Epithelial cell of esophagus (primary cell): ENCODE data around the gene DCUN1D4.
A peak's percentile ranks its signal among the peaks of the same experiment; 100 is the strongest.

Experiments
- DNase-seq: peaks from one replicate; pipeline ENCODE4 v3.0.0; 2010; ENCODE audit warnings: low read depth
- H3K4me3 ChIP-seq: 2 replicates; pipeline ENCODE4 v1.5.1; 2011; ENCODE audit warnings: mild to moderate bottlenecking, low read length, control low read depth
- TF ChIP-seq, protein P1 (sequence below): IDR thresholded peaks from 2 replicates; pipeline ENCODE4 v1.5.1; 2011; ENCODE audit warnings: low read depth, mild to moderate bottlenecking, low read length, control low read depth, inconsistent platforms; ENCODE audit not compliant: insufficient read depth; ENCODE audit errors: missing control alignments

DCUN1D4 gene

DNA sequence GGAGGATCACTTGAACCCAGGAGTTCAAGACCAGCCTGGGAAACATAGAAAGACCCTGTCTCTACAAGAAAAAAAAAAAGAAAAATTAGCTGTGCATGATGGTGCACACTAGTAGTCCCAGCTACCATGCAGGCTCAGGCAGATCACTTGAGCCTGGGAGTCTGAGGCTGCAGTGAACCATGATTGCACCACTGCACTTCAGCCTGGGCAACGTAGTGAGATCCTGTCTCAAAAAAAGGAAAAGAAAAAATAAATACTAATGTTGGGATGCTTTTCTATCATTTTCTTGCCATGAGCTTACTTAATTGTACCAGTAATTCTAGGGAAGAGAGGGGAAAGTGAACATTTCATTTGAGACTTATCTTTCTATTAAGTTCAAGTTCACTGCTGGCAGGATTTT, 19.8 kb downstream of the DCUN1D4 start:
- DNase-seq, result no peak
- no peak overlapping the region for H3K4me3 ChIP-seq
- TF ChIP-seq, protein P1, sequence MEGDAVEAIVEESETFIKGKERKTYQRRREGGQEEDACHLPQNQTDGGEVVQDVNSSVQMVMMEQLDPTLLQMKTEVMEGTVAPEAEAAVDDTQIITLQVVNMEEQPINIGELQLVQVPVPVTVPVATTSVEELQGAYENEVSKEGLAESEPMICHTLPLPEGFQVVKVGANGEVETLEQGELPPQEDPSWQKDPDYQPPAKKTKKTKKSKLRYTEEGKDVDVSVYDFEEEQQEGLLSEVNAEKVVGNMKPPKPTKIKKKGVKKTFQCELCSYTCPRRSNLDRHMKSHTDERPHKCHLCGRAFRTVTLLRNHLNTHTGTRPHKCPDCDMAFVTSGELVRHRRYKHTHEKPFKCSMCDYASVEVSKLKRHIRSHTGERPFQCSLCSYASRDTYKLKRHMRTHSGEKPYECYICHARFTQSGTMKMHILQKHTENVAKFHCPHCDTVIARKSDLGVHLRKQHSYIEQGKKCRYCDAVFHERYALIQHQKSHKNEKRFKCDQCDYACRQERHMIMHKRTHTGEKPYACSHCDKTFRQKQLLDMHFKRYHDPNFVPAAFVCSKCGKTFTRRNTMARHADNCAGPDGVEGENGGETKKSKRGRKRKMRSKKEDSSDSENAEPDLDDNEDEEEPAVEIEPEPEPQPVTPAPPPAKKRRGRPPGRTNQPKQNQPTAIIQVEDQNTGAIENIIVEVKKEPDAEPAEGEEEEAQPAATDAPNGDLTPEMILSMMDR, result no peak

DNA sequence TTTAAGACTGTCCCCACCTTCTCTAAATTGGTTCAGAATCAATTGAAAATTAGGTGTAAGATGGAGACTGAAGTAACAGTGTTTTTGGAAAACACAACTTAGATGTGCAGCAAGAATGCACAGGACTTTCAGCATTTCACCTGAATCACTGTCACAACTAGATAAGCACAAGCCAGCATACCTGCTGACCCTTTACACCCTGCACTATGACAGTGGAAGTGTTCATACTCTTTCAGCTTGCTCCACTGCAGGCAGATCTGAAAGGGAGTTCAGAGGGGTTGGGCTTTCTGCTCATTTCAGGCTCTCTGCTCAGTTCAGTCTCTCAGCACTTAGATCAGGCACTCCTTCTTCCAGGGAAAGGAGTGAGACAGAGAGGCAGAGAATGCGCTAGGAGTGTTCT, 22.8 kb downstream of the DCUN1D4 start:
- no peak overlapping the region for H3K4me3 ChIP-seq
- TF ChIP-seq, protein P1, result no peak
- DNase-seq, result no peak

DNA sequence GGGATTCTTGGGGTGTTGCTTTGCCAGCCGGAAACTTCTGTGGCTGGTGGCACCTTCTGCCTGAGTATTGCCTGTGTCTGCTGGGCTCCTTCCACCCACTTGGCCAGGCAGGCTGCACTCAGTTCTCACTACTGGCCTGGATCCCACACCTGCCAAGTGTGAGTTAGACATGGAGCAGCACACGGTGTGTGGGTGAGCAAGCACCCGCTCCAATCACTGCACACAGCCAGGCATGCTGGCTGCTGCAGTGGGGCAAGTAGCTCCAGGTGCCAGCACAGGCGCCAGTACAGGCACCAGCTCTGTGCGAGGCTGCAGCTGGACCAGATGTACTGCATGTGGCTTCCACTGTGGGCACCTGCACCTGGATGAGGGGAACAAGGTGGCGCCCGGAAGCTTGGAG, 23.9 kb downstream of the DCUN1D4 start:
- no peak for DNase-seq
- TF ChIP-seq, protein P1, result no peak
- no peak overlapping the region for H3K4me3 ChIP-seq

DNA sequence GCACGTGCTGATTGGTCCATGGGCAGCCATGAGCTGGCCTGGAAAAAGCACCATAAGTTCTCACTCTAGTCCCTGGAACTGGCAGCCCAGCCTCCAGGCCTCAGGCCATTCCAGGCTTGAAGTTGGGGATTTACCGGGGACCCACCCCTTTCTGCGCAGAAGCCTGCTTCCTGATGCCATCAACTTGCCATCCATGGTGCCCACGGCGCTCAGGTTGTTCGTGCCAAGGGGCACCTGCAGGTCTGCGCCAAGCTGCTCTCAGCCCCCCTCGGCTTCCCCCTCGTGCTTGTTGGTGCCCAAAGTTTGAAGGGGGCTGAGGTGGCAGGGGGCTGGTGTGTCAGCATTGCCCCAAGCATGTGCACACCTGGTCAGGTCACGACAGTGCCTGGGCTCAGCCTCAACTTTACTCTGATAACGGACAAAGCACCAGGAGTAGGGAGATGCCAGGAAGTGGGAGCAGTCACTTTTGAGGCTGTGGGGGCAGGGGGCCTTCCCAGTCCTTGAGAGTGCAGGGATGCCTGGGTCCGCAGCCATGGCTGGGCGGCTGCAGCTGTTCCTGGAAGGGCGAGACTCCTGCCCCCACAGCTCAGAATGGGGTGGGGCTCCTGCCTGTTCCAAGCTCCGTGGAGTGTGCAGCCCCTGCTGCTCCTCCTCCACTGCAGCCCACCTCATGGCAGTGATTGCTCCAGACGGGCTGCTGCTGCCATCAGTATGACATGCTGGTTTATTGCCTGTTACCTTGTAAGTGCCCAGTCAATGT, 24.9 kb downstream of the DCUN1D4 start:
- no peak overlapping the region for H3K4me3 ChIP-seq
- no peak for DNase-seq
- TF ChIP-seq, protein P1, result no peak

DNA sequence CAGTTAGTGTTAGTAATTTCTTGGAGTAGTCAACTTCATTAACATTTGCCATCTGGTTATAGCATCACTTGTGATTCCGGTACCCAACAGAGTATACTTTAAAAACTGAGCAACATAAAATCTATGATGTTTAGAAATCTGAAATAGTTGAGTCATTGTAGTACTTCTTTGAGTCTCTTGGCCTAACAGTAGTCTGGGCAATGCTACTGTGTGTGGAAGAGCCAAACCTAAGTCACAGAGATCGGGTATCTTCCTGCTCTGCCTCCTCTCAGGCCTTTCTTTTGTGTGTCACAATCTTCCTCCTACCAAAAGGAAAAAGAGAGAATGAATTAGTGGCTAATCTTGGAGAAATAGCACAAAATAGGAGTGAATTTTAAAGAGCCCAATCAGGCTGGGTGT, 25.5 kb downstream of the DCUN1D4 start:
- TF ChIP-seq, protein P1, result no peak
- no peak for DNase-seq
- H3K4me3 ChIP-seq, result no peak overlapping the region

DNA sequence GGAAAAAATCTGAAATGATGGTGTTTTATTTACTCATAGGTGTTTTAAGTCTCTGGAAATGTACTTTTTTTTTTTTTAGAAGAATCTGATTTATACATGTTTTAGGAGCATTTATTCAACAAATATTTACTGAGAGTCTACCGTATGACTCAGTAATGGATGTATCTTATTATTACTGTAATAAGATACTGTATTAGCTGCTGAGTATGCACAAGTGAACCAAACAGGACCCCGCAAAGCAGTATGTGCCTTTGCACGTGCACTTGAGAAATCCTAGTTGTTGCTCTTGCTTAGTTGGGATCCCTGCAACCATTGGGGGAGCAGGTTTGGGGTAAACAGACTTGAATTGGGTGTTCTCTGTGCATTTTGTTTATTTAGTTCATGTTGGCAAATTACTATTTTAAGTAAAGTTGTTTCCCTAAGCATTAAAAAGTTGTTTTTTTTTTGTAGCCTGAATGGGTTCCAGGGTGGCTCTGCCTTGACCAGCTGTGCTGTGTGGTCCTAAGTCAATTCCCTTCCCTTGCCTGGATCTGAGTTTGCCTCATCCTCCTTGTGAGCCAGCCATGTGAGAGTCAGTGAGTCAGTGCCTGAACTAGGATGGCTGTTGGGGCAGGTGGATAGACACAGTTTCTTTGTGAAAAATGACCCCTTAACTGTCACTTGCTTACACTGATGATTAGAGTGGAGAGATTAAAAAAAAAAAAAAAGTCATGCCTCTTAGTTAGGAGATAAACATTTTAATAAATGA, 27.7 kb downstream of the DCUN1D4 start:
- no peak overlapping the region for H3K4me3 ChIP-seq
- TF ChIP-seq, protein P1, result no peak
- DNase-seq, result peak; percentile 14
